HL-60 (cell line): ENCODE measurements around the gene KAZN.

Experiments used
- GABPA ChIP-seq: IDR thresholded peaks from 2 replicates; pipeline ENCODE4 v1.6.1; 2012; ENCODE audit warnings: low read depth
- POLR2AphosphoS5 ChIP-seq: IDR thresholded peaks from 2 replicates; pipeline ENCODE4 v1.6.1; 2012; ENCODE audit warnings: low read depth
- TF ChIP-seq, protein P1 (sequence below): IDR thresholded peaks from one replicate; pipeline ENCODE4 v1.5.1; 2011; ENCODE audit warnings: low read length, control low read depth, inconsistent platforms; ENCODE audit not compliant: insufficient read depth

DNA sequence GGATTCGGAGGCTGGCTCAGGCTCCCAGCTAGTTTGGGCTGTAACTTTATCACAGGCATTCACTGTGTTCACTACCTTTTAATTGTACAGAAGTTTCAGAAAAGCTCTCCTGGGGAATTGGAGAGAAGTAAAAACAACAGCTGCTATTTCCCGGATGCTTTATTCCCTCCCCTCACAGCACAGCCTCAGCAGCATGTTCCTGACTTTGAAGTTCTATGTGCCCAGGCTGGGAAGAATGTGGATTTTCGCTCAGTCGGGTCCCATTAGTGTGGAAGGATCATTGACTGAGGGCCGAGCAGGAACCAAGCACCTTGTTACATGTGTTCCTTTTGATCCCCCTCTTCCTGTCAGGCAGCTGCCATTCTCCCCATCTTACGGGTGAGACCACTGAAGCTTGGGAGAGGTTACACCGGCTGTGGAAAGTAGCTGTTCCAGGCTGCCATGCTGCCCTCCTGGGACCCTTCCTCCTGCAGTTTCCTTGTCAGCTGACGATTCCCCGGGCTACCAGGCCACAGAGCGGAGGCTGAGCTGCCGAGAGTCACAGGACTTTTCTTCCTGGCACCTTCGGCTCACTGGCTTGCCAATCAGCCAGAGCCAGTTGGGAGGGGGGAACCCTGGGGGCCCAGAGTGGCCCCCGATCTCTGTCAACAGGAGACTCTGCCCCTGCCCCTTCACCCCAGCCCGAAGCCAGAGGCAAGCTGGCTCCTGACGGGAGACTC lies 331.9 kb downstream of the KAZN start:
- TF ChIP-seq, protein P1, sequence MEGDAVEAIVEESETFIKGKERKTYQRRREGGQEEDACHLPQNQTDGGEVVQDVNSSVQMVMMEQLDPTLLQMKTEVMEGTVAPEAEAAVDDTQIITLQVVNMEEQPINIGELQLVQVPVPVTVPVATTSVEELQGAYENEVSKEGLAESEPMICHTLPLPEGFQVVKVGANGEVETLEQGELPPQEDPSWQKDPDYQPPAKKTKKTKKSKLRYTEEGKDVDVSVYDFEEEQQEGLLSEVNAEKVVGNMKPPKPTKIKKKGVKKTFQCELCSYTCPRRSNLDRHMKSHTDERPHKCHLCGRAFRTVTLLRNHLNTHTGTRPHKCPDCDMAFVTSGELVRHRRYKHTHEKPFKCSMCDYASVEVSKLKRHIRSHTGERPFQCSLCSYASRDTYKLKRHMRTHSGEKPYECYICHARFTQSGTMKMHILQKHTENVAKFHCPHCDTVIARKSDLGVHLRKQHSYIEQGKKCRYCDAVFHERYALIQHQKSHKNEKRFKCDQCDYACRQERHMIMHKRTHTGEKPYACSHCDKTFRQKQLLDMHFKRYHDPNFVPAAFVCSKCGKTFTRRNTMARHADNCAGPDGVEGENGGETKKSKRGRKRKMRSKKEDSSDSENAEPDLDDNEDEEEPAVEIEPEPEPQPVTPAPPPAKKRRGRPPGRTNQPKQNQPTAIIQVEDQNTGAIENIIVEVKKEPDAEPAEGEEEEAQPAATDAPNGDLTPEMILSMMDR = no peak
- no peak for TF ChIP-seq POLR2AphosphoS5
- no peak for TF ChIP-seq GABPA
